Neural cell (in vitro differentiated cells): ENCODE measurements around the gene NCAM1. TPM values are rescaled to one million over a fixed set of nuclear protein-coding genes. Genes with fewer than 3 reads are reported as not detected.

Experiments
- H2AFZ ChIP-seq: fragments of 200-600, 300-800 bp; sonication (generic), shearing (Covaris generic); 2 replicates; pipeline ENCODE4 v1.6.0; 2014; ENCODE audit warnings: low read depth, mild to moderate bottlenecking, antibody characterized with exemption, low read length, moderate library complexity
- H3F3A ChIP-seq: fragments of 200-600 bp; shearing (Covaris generic); 2 replicates; pipeline ENCODE4 v1.6.1; 2016; ENCODE audit warnings: mild to moderate bottlenecking, moderate library complexity, mixed read lengths, antibody characterized with exemption, low read length; ENCODE audit not compliant: insufficient read depth, poor library complexity, severe bottlenecking
- H3K27ac ChIP-seq: fragments of 200-600, 300-800 bp; sonication (generic), shearing (Covaris generic); 2 replicates; pipeline ENCODE4 v1.5.1; 2014; ENCODE audit warnings: mild to moderate bottlenecking, low read length, moderate library complexity
- H3K27me3 ChIP-seq: fragments of 300-800, 200-600 bp; sonication (generic), shearing (Covaris generic); 2 replicates; pipeline ENCODE4 v1.6.0; 2014; ENCODE audit warnings: mild to moderate bottlenecking, low read depth, low read length, moderate library complexity; ENCODE audit not compliant: insufficient read depth
- H3K36me3 ChIP-seq: fragments of 300-800, 200-600 bp; sonication (generic), shearing (Covaris generic); 2 replicates; pipeline ENCODE4 v1.5.1; 2014; ENCODE audit warnings: mild to moderate bottlenecking, antibody characterized with exemption, low read length, moderate library complexity; ENCODE audit not compliant: insufficient read depth
- H3K4me2 ChIP-seq: fragments of 300-800, 200-600 bp; sonication (generic), shearing (Covaris generic); 2 replicates; pipeline ENCODE4 v1.6.0; 2014; ENCODE audit warnings: mild to moderate bottlenecking, low read length
- H3K4me3 ChIP-seq: fragments of 300-800, 200-600 bp; sonication (generic), shearing (Covaris generic); 2 replicates; pipeline ENCODE4 v1.5.1; 2014; ENCODE audit warnings: mild to moderate bottlenecking, low read length, moderate library complexity
- H3K79me2 ChIP-seq: fragments of 200-600 bp; shearing (Covaris generic); replicated peaks from 2 replicates; pipeline ENCODE4 v1.6.0; 2014; ENCODE audit warnings: mild to moderate bottlenecking, low read length, moderate library complexity; ENCODE audit not compliant: insufficient read depth
- H3K9ac ChIP-seq: fragments of 300-800, 200-600 bp; sonication (generic), shearing (Covaris generic); 2 replicates; pipeline ENCODE4 v1.6.1; 2016; ENCODE audit warnings: mild to moderate bottlenecking, low read length, mixed read lengths
- H3K9me2 ChIP-seq: fragments of 200-600 bp; shearing (Covaris generic); 2 replicates; pipeline ENCODE4 v1.6.1; 2016; ENCODE audit warnings: mild to moderate bottlenecking, low read length, mixed read lengths; ENCODE audit not compliant: insufficient read depth
- H3K9me3 ChIP-seq: fragments of 200-600, 300-800 bp; sonication (generic), shearing (Covaris generic); 2 replicates; pipeline ENCODE4 v1.6.1; 2016; ENCODE audit warnings: mild to moderate bottlenecking, mixed run types, low read length, moderate library complexity, mixed read lengths
- H4K20me1 ChIP-seq: fragments of 200-600 bp; shearing (Covaris generic); 2 replicates; pipeline ENCODE4 v1.6.1; 2016; ENCODE audit warnings: mild to moderate bottlenecking, mixed run types; ENCODE audit not compliant: insufficient read depth
- CTCF ChIP-seq: fragments of 450-650 bp; IDR thresholded peaks from 2 replicates; pipeline ENCODE4 v1.5.1; 2014; ENCODE audit warnings: antibody characterized with exemption, mild to moderate bottlenecking, moderate library complexity; ENCODE audit not compliant: poor library complexity, severe bottlenecking
- EP300 ChIP-seq: fragments of 450-650 bp; conservative IDR thresholded peaks from 2 replicates; pipeline ENCODE4 v1.6.1; 2014; ENCODE audit warnings: antibody characterized with exemption, mild to moderate bottlenecking, moderate library complexity; ENCODE audit not compliant: poor library complexity, severe bottlenecking
- EZH2 ChIP-seq: fragments of 200-600, 300-800 bp; shearing (Covaris generic), sonication (generic); IDR thresholded peaks from 2 replicates; pipeline ENCODE4 v1.6.1; 2014; ENCODE audit warnings: antibody characterized with exemption, low read length, borderline replicate concordance, mild to moderate bottlenecking; ENCODE audit not compliant: insufficient read depth, poor library complexity, severe bottlenecking
- MXI1 ChIP-seq: fragments of 450-650 bp; conservative IDR thresholded peaks from 2 replicates; pipeline ENCODE4 v1.6.1; 2014; ENCODE audit warnings: antibody characterized with exemption, mild to moderate bottlenecking; ENCODE audit not compliant: poor library complexity, severe bottlenecking
- POLR2AphosphoS5 ChIP-seq: IDR thresholded peaks from 2 replicates; pipeline ENCODE4 v1.6.1; 2012
- RAD21 ChIP-seq: fragments of 450-650 bp; conservative IDR thresholded peaks from 2 replicates; pipeline ENCODE4 v1.6.1; 2014; ENCODE audit warnings: antibody characterized with exemption, mild to moderate bottlenecking, moderate library complexity
- REST ChIP-seq: IDR thresholded peaks from 2 replicates; pipeline ENCODE4 v1.6.1; 2012; ENCODE audit warnings: borderline replicate concordance
- SMC3 ChIP-seq: fragments of 450-650 bp; conservative IDR thresholded peaks from 2 replicates; pipeline ENCODE4 v1.6.1; 2014; ENCODE audit warnings: antibody characterized with exemption, mild to moderate bottlenecking, moderate library complexity; ENCODE audit not compliant: poor library complexity
- TAF1 ChIP-seq: IDR thresholded peaks from 2 replicates; pipeline ENCODE4 v1.6.1; 2012; ENCODE audit warnings: low read depth
- polyA plus RNA-seq: library from polyadenylated mRNA; depleted of rRNA; stranded (reverse); fragments of >200 nt; gene quantifications from 2 replicates; pipeline ENCODE4 v1.2.3, GENCODE V29; 2014

NCAM1 gene
- polyA plus RNA-seq, 1 donor from 2014 or later = 120 TPM

- no peaks in the 10 kb centered on the region for H3K79me2 ChIP-seq
- H3K9me2 ChIP-seq = no peaks in the 10 kb centered on the region
- H3K27ac ChIP-seq = no peak overlapping the region
- H3K27me3 ChIP-seq = no peaks in the 10 kb centered on the region
- no peak for TF ChIP-seq MXI1
- no peak for TF ChIP-seq EP300
- no peak for TF ChIP-seq REST
- no peak for TF ChIP-seq SMC3
- no peak for TF ChIP-seq TAF1
- H3K4me2 ChIP-seq = no peak overlapping the region
- no peaks in the 10 kb centered on the region for H3K36me3 ChIP-seq
- no peak overlapping the region for H3K4me3 ChIP-seq
- no peaks in the 10 kb centered on the region for H3K9me3 ChIP-seq
- no peak overlapping the region for H2AFZ ChIP-seq
- H4K20me1 ChIP-seq = no peaks in the 10 kb centered on the region
- H3K9ac ChIP-seq = no peak overlapping the region
- H3F3A ChIP-seq = no peaks in the 10 kb centered on the region
Observed at GRCh38 chr11:113153847-113154246, 192.6 kb downstream of the NCAM1 start.

- Histone ChIP-seq H4K20me1 (no peaks in the 10 kb centered on the region), H2AFZ (no peak overlapping the region), H3K27ac (no peak overlapping the region), H3K4me3 (no peak overlapping the region), H3K27me3 (no peaks in the 10 kb centered on the region), H3K79me2 (no peaks in the 10 kb centered on the region), H3K4me2 (no peak overlapping the region), H3K9ac (no peak overlapping the region), H3K9me3 (no peaks in the 10 kb centered on the region), H3F3A (no peaks in the 10 kb centered on the region), H3K36me3 (no peaks in the 10 kb centered on the region), H3K9me2 (no peaks in the 10 kb centered on the region)
- TF ChIP-seq CTCF (no peak), REST (no peak), SMC3 (no peak), POLR2AphosphoS5 (no peak), MXI1 (no peak), EZH2 (no peak), EP300 (no peak), RAD21 (no peak), TAF1 (no peak)
Observed at GRCh38 chr11:113159988-113160807, 199.0 kb downstream of the NCAM1 start.
